Epidermal melanocyte (primary cell): ENCODE results near the gene TUBGCP3.
A peak's percentile ranks its signal among the peaks of the same experiment; 100 is the strongest.

Experiments
- DNase-seq: peaks from one replicate; pipeline ENCODE4 v3.0.0; 2011; ENCODE audit warnings: low spot score; ENCODE audit not compliant: insufficient read length

Gene TUBGCP3

GRCh38 chr13:112453874-112454647, 133.9 kb downstream of the TUBGCP3 start:
- DNase-seq = no peak

- DNase-seq = no peak
Observed at GRCh38 chr13:112453207-112453829, 134.6 kb downstream of the TUBGCP3 start.

GRCh38 chr13:112452380-112453206, 135.4 kb downstream of the TUBGCP3 start:
- no peak for DNase-seq

GRCh38 chr13:112451512-112452379, 136.2 kb downstream of the TUBGCP3 start:
- DNase-seq = no peak

GRCh38 chr13:112450904-112451240, 137.1 kb downstream of the TUBGCP3 start:
- DNase-seq = no peak

- DNase-seq = no peak
Observed at GRCh38 chr13:112450118-112450903, 137.6 kb downstream of the TUBGCP3 start.

- no peak for DNase-seq
Observed at GRCh38 chr13:112449545-112449930, 138.4 kb downstream of the TUBGCP3 start.

GRCh38 chr13:112448621-112449544, 139.1 kb downstream of the TUBGCP3 start:
- no peak for DNase-seq

- no peak for DNase-seq
Observed at GRCh38 chr13:112447761-112448603, 140.0 kb downstream of the TUBGCP3 start.

GRCh38 chr13:112447306-112447705, 140.6 kb downstream of the TUBGCP3 start:
- DNase-seq = no peak

GRCh38 chr13:112446867-112447266, 141.1 kb downstream of the TUBGCP3 start:
- no peak for DNase-seq

- no peak for DNase-seq
Observed at GRCh38 chr13:112446347-112446861, 141.5 kb downstream of the TUBGCP3 start.

- DNase-seq = no peak
Observed at GRCh38 chr13:112445411-112446271, 142.3 kb downstream of the TUBGCP3 start.

GRCh38 chr13:112444416-112445399, 143.2 kb downstream of the TUBGCP3 start:
- DNase-seq = no peak

GRCh38 chr13:112443995-112444311, 144.0 kb downstream of the TUBGCP3 start:
- peak; percentile 77 for DNase-seq
